C4-2B (cell line): Measurements from ENCODE around the gene PHYKPL.

Experiments used
- CTCF ChIP-seq: fragments of 450-650 bp; conservative IDR thresholded peaks from 2 replicates; pipeline ENCODE4 v1.5.1; 2017; ENCODE audit warnings: mild to moderate bottlenecking
- ZFX ChIP-seq: fragments of 450-650 bp; IDR thresholded peaks from 2 replicates; pipeline ENCODE4 v1.6.1; 2017

DNA sequence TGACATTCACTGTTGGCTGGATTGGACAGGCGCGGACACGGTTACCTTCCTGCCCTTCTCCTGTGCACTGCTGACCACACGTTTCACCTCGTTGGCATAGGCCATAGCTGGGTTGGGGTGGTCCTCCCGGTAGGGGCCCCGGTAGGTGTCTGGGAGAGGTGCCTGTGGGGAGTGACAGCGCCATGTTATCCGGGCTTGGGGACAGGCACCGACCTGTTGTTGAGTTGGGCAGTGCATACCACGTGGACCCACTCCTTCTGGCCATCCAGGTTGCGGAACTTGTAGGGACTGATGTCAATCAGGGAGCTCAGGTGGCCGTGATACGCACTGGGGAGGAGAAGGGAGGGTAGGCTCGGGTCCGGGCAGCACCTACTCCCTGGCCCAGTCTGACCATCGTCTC, 8.2 kb downstream of the PHYKPL start:
- TF ChIP-seq CTCF (no peak), ZFX (no peak)
